IPS-11a (cell line): ENCODE data around the gene ABHD6.
"Not testable (repeated sequence)": the region's sequence is repeated elsewhere in the genome, so short reads cannot be mapped to it uniquely, and the experiment has no call there.

Experiments
- H3K4me3 ChIP-seq: one replicate; pipeline ENCODE4 v1.5.1; 2013; ENCODE audit warnings: low read depth, low read length, control low read depth

ABHD6 gene

DNA sequence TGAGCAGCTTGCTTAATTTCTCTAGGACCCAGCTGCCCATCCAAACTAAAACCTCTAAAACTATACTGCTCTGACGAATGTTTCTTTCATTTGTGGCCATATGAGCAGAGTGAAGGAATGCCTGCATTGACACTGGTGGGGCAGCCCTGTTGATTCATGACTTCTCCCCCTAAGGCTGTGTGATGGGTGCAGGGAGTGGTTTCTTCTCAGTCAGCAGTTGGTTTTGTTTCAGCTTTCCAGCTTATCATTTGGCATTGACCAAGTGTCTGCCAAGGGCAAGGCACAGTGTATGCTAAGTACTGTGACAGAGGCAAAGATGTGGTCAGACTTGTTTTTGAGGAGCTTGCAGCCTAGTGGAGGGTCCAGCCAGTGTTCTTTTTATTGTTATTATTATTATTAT, 4.7 kb downstream of the ABHD6 start:
- no peak overlapping the region for H3K4me3 ChIP-seq

DNA sequence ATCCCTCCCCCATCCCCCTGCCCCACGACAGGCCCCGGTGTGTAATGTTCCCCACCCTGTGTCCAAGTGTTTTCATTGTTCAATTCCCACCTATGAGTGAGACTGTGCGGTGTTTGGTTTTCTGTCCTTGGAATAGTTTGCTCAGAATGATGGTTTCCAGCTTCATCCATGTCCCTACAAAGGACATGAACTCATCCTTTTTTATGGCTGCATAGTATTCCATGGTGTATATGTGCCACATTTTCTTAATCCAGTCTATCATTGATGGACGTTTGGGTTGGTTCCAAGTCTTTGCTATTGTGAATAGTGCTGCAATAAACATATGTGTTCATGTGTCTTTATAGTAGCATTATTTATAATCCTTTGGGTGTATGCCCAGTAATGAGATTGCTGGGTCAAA, 5.3 kb downstream of the ABHD6 start:
- not testable (repeated sequence) for H3K4me3 ChIP-seq

DNA sequence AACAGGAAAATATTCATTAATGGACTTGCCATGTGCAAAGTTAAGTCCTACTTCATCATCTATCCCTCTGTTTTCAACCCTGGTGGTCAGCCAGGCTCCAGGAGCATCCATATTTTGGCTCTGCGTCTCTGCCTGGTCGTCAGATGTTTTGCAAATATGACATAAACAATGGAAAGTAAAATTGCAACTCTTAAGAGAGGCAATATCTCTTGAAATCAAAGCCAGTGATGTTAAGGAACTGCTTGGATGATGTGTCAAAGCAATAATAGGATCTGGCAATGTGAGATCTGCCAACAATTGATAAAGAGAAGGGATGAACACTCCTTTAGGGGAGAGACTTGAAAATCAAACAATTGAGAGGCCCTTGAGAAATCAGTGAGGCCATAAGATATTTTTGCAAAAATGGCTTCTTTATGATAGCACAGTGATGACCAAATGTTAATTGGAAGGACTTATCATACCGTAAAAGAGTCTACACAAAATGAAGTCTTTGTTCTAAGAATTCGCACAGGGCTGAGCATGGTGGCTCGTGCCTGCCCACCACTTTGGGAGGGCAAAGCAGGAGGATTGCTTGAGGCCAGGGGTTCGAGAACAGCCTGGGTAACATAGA, 6.5 kb downstream of the ABHD6 start:
- no peak overlapping the region for H3K4me3 ChIP-seq

DNA sequence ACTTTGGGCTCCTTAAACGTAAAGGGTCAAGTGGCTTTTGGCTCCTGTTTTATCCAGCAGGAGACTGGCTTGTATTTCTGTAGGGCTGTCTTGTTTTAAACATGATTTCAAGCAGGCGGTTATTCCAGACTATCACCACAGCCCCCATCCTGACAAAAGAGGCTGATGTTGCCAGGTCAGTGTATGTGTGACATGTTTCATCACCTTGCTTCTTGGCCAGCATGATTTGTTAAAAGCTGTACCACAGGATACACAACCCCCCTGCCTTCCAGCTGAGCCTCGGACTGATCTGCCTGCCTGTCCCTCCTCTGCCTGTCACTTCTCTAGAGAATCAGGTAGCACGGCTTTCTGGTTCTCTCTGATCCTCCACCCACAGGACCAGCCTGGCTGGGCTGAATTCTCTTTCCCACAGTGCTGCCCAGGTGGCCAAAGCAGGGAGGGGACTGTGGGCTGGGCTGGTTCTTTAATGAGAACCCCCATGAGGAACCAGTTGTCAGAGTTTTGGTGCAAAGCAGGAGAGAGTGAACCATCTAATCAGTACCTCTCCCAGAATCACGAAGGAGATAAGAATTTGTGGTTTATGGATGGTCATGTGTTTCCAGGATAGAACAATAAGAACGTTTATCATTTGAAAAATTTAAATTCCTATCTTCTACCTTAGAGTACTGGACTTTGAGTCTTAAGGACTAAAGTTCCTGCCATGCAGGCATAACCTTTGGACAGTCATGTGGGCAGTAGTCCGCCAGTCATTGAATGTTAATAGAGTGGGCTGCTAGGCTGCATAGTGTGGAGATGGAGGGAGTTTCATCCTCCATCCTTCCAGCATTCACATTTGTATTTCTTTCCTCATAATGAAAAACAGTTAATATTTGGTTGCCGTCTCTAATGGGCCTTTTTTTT, 8.8 kb downstream of the ABHD6 start:
- no peak overlapping the region for H3K4me3 ChIP-seq

DNA sequence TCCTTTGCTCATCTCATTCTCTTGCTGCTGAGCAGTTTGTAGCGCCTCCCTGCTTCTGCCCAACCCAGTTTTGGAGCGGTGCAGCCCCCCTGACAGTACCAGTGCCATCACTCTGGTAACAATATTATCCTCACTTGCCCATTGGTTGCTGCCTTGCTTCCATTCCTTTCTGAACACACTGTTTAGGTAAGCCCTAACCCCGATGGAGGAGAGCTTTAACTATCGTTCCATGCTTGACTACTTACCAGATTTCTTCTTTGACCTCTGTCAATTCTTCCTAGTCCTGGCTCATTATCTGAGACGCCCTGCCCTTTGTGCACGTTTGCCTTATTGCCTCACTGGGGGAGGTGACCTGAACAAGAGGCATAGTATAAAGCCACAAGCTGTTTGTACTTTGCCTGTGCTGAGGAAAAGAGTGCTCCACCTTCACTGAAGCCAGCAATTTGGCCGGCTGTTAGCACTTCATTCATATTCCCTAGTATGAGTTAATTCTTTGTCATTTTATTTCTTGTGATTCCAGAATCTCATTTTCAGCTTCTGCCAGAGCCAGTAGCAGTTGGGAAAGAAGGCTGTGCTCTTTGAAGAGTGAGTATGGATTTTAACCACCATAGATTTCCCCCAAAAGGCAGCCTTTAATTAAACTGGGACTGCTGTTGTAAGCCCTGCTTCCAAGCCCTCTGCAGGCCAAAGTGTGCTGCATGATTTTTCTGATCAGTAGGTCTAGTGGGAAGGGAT, 11.9 kb downstream of the ABHD6 start:
- no peak overlapping the region for H3K4me3 ChIP-seq

DNA sequence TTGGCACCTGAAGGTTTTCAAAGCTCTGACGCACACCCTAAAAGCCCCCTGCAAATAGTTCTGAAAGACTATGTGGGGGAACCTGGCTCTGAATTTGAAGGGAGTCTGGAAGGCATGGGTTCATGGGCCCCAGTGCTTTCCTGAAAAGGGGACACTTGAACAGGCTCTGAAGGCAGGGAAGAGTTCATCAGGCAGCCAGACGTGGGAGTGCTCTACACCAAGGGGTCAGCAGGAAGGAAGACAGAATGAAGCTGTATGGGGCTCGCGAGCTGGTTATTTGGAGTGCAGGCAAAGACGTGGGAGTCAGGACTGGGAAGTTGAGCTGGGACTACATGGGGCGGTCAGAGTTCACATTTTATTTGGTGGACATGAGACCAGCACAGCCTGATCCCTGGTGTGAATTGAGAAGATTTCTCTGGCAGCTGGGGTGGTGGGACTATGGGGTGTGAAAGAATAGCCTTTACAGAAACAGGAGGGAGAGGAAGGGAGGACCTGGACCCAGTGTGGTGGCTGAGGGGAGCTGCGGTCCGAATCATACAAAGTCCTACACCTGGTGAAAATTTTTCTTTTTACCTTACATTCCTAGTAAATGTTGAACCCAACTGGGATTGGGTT, 12.6 kb downstream of the ABHD6 start:
- no peak overlapping the region for H3K4me3 ChIP-seq

DNA sequence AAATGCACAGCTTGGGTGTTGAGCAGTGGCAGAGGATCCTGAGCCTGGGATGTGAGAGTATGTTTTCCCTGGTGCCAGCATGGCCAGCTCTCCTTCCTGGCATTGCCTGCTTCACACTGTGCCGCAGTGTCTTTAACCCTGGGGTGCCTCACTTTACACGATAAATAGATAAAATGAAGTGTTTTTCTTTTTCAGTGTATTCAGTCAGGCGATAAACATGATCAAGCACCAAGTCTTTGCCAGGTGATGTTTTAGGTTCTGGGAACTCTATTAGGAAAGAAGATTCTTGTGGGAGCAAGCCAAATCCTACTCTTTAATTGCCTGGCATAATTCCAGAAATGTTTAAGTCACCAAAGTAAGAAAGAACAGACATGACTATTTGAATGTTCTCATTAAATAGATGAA, 14.0 kb downstream of the ABHD6 start:
- H3K4me3 ChIP-seq = no peak overlapping the region

DNA sequence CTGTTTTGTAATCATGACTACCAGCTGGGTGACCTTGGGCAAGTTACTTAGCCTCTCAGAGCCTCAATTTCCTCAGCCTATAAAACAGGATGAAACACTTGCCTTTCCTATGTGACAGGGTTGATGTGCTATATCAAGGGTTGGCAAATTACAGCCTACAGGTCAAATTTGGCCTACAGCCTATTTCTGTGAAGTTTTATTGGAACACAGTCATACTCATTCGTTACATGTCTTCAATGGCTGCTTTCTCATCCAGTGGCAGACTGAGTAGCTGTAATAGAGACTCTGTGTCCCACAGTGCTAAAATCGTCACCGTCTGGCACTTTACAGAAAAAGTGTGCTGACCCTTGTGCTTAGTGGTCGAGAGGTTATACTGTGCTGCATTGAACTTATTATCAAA, 16.6 kb downstream of the ABHD6 start:
- H3K4me3 ChIP-seq = no peak overlapping the region

DNA sequence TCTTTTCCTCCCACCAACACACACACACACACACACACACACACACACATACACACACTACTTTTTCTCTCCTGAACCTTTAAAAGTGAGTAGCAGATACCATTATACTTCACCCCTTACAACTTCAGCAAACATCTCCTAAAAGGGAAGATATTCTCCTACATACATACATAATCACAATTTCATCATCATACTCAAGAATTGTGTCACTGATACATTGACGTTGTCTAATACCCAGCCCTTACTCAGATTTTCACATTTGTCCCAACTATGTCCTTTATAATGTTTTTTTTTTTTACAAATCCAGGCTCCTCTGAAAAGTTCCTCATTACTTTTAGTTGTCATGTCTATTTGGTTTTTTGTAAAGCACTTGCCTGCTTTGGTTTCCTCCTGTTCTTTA, 18.5 kb downstream of the ABHD6 start:
- no peak overlapping the region for H3K4me3 ChIP-seq

DNA sequence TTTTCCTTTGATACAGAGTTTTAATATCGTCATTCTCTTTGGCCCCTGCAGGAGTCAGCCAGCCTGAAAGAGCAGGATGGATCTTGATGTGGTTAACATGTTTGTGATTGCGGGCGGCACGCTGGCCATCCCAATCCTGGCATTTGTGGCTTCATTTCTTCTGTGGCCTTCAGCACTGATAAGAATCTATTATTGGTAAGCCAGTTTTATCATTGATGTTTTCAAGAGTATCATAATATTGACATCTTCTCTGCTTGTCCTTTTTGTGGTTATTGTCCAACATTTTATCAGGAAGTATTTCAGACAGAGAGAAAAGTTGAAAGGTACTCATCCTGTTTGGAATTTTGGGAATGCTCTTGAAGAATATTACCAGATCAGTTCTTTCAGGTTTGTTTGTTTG, 18.9 kb downstream of the ABHD6 start:
- no peak overlapping the region for H3K4me3 ChIP-seq

DNA sequence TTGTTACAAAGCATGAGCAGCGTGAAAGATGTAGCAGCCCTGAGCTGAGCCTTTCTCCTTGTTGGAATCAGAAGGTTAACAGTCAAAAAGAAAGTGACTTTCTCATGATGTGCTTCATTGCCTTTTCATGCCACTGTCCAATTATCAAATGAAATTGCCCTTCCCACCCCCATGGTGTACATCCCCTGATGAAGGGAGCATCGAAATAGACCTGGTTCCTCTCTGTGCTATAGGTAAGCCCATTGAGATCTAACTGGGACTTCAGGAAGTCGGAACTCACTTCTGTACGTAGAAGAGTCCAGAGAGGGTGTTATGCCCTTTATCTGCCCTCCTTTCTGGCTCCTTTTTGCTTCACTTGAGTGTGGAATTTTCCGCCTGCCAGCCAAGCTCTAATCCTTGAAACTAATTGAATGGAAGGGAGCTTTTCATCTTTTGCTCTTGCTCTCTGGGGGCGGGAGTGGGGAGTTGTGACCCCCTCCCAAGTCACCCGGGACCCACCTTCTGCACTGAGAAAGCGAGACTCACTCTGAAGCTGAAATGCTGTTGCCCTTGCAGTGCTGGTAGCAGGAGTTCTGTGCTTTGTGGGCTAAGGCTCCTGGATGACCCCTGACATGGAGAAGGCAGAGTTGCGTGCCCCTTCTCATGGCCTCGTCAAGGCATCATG, 20.9 kb downstream of the ABHD6 start:
- no peak overlapping the region for H3K4me3 ChIP-seq

DNA sequence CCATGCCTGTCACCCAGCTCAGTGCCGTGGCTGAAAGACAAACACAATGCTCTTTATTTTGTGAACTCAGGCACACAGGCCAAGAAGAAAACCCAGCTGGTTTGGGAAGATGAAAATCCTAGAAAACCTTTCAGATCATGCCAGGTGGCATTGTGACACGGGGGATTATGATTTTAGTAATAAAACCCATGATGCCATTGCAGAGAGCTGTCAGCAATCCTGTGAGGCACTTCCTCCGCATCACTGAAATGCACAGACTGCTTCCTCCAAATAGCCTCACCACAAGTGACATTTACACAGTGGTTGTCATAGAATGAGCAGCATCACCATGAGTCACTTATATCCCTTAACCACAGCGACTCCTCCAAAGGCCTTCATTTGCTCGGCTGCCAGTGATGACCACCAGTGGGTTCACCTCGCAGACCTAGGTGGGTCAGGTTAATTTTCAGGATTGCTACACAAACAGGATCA, 22.7 kb downstream of the ABHD6 start:
- H3K4me3 ChIP-seq = no peak overlapping the region

DNA sequence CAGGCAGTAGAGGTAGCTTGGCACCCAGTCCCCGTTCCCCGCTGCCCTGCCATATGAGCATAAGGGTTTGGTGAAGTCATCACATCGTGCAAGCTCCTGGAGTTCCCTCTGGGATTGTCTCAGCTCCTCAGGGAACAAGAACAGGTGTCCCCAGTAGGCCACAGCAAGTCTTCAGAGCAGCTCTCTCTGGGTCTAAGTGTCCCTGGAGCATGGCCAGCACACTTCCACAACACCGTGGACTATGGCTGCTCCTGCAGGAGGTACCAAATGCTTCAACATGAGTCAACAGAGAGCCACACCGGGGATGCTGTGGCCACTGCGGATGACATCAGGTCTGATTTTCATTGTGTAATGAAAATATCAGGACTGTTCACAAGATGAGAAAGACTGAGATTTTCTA, 23.1 kb downstream of the ABHD6 start:
- no peak overlapping the region for H3K4me3 ChIP-seq

DNA sequence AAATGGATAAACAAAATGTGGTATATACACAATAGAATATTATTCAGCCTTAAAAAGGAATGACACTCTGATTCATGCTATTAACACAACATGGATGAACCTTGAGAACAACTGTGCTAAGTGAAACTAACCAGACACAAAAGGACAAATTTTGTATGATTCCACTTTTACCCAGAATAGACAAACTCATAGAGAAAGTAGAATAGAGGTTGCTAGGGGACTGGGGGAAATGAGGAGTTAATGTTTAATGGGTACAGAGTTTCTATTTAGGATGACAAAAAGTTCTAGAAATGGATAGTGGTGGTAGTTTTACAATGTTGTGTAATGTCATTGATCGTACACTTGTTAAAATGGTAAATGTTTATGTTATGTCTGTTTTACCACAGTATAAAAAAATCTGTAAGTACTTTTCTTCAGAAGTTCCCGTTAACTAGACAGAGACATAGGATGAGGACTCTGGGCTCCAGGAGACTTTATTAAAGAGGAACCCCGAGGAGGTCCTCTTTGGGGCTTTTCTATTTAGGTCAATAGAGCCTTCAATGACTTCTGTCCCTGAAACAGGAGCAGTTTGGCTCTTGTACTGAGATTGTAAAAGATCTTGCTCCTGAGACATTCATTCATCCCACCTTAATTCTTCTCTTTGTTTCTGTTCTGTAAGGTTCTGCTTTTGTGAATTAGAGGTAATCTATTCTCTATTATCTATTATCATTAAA, 24.5 kb downstream of the ABHD6 start:
- no peak overlapping the region for H3K4me3 ChIP-seq

DNA sequence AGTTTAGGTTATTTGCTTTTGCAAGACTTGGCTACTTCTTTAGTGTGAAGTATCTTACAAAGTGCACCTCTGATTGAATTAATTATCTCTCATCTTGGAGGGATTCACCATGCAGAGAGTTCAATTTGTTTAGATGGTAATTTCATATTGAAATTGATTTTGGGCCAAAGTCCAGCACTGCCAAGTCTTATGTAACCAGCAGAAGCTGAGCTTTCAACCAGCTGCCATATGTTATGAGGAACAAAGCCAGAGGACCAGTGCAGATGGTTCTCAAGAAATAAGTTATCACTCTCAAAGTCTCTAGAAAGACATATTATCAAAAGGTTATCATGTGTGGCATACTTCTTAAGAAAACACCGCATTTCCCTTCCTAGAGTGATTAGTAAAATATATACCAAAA, 29.0 kb downstream of the ABHD6 start:
- no peak overlapping the region for H3K4me3 ChIP-seq

DNA sequence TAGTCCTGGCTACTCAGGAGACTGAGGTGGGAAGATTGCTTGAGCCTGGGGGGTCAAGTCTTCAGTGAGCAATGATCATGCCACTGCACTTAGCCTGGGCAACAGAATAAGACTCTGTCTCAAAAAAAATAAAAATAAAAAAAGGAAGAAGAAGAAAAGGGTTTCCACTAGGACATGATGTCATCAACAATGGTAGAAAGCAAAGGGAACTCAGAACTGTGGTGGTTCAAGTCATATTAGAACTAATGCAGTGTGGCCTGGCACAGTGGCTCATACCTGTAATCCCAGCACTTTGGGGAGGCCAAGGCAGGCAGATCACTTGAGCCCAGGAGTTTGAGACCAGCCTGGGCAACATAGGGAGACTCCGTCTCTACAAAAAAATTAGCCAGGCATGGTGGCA, 30.0 kb downstream of the ABHD6 start:
- H3K4me3 ChIP-seq = not testable (repeated sequence)

DNA sequence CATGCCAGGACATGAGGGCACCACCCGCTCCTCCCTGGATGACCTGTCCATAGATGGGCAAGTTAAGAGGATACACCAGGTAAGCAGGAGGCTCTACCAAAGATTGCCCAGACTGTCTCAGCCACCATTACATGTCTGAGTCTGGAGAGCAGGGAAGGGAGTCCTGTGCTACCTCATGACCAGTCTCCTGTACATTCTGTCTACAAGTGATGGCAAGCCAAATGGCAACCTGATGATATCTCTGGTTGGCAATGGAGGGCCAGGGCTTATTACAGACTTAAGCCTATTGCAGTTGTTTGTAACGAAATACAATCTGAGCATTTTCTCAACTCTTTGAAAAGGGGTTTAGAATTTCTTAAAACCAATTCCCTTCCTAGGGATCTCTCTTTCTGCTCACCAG, 31.8 kb downstream of the ABHD6 start:
- H3K4me3 ChIP-seq = no peak overlapping the region

DNA sequence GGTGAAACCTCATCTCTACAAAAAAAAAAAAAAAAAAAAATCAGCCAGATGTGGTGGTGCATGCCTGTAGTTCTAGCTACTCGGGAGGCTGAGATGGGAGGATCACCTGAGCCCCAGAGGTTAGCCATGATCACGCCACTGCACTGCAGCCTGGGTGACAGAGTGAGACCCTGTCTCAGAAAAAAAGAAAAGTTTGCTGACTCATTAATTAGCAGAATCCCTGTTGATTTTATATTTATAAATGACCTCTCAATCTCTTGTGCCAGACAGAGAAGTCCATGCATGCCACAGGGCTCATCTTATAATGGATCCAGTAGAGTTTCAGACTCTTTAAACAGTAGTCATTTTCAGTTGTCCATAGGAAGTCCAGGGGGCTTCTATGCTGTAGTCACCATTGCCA, 32.9 kb downstream of the ABHD6 start:
- no peak overlapping the region for H3K4me3 ChIP-seq

DNA sequence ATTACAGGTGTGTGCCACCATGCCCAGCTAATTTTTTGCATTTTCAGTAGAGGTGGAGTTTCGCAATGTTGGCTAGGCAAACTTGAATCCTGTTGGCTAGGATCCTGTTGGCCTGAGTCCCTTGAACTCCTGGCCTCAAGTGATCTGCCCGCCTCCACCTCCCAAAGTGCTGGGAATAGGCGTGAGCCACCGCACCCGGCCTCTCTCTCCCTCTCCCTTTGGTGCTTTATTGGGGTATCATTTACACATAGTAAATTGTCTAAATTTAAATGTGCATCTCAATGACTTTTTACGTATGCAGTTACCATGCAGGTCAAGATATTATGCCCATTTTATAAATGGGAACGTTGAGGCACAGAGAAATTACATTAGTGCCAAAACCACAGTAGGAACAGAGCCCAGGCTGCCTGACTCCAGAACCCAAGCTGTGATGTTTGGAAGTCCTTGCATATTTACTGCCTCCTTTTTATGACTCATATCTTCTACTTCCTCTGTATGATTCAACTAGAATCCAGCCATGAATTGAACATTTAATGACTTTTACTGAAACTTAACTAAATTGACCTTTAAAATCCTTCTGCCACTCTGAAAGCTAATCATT, 34.4 kb downstream of the ABHD6 start:
- no peak overlapping the region for H3K4me3 ChIP-seq

DNA sequence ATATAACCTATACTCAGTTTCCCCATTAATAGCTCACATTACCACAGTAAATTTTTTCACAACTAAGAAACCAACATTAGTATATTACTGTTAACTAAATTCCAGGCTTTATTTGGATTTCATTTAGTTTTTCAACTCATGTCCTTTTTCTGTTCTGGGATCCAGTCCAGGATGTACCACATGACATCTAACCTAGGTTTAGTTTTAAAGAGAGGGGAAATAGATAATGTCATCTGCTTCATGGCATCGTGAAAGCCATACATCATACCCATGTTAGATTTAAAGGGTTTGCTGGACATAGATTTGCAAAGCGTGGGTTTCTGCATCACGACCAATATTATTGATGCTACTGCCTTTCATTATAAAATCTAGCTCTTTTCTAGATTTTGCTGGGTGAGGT, 35.3 kb downstream of the ABHD6 start:
- H3K4me3 ChIP-seq = no peak overlapping the region
